SU-DHL-6 (cell line): ENCODE data around the gene STK32B.

ENCODE experiments used
- H2AFZ ChIP-seq: fragments of 200-600 bp; sonication (generic); 2 replicates; pipeline ENCODE4 v1.6.1; 2014; ENCODE audit warnings: low read depth, mild to moderate bottlenecking, moderate library complexity, mixed read lengths, antibody characterized with exemption, low read length; ENCODE audit not compliant: severe bottlenecking
- H3F3A ChIP-seq: fragments of 200-600 bp; shearing (Covaris generic); 2 replicates; pipeline ENCODE4 v1.6.0; 2016; ENCODE audit warnings: antibody characterized with exemption, mild to moderate bottlenecking; ENCODE audit not compliant: insufficient read depth
- H3K27ac ChIP-seq: fragments of 200-600 bp; sonication (generic); 2 replicates; pipeline ENCODE4 v1.5.1; 2016; ENCODE audit warnings: low read depth, mild to moderate bottlenecking, low read length, moderate library complexity, mixed read lengths
- H3K27me3 ChIP-seq: fragments of 200-600 bp; sonication (generic), shearing (Covaris generic); 2 replicates; pipeline ENCODE4 v1.6.0; 2014; ENCODE audit warnings: mild to moderate bottlenecking, low read length
- H3K36me3 ChIP-seq: fragments of 200-600 bp; sonication (generic); 2 replicates; pipeline ENCODE4 v1.6.1; 2014; ENCODE audit warnings: mild to moderate bottlenecking, low read length, mixed read lengths
- H3K4me2 ChIP-seq: fragments of 300-600, 200-600 bp; shearing (Covaris generic), sonication (generic); 2 replicates; pipeline ENCODE4 v1.6.0; 2014; ENCODE audit warnings: low read length, low read depth, mild to moderate bottlenecking; ENCODE audit not compliant: poor library complexity, severe bottlenecking
- H3K4me3 ChIP-seq: fragments of 200-600 bp; sonication (generic); 2 replicates; pipeline ENCODE4 v1.5.1; 2014; ENCODE audit warnings: antibody characterized with exemption, low read length, mild to moderate bottlenecking, mixed read lengths; ENCODE audit not compliant: insufficient read depth, poor library complexity, severe bottlenecking
- H3K79me2 ChIP-seq: fragments of 200-600 bp; sonication (generic); 2 replicates; pipeline ENCODE4 v1.6.1; 2014; ENCODE audit warnings: mild to moderate bottlenecking, low read length, moderate library complexity; ENCODE audit not compliant: insufficient read depth
- H3K9ac ChIP-seq: fragments of 200-600 bp; sonication (generic); 2 replicates; pipeline ENCODE4 v1.7.0; 2014; ENCODE audit warnings: mild to moderate bottlenecking, low read length
- H3K9me2 ChIP-seq: fragments of 200-600 bp; sonication (generic); replicated peaks from 2 replicates; pipeline ENCODE4 v1.6.1; 2014; ENCODE audit warnings: low read length; ENCODE audit not compliant: insufficient read depth
- H3K9me3 ChIP-seq: fragments of 200-600 bp; sonication (generic); 2 replicates; pipeline ENCODE4 v1.6.1; 2014; ENCODE audit warnings: low read length, mixed read lengths; ENCODE audit not compliant: insufficient read depth
- H4K20me1 ChIP-seq: fragments of 200-600 bp; sonication (generic); 2 replicates; pipeline ENCODE4 v1.6.1; 2014; ENCODE audit warnings: low read depth, mild to moderate bottlenecking, antibody characterized with exemption, low read length, moderate library complexity, mixed read lengths
- CTCF ChIP-seq: fragments of 200-600 bp; sonication (generic); IDR thresholded peaks from one replicate; pipeline ENCODE4 v1.5.1; 2017; ENCODE audit warnings: antibody characterized with exemption, mild to moderate bottlenecking, low read length, moderate library complexity; ENCODE audit not compliant: insufficient read depth, poor library complexity, severe bottlenecking
- EZH2phosphoT487 ChIP-seq: fragments of 200-600 bp; sonication (generic), shearing (Covaris generic); conservative IDR thresholded peaks from 2 replicates; pipeline ENCODE4 v1.6.1; 2018; ENCODE audit warnings: mild to moderate bottlenecking, antibody characterized with exemption, low read length, moderate library complexity, mixed read lengths

The STK32B gene

GRCh38 chr4:5192271-5192670 is 141.0 kb downstream of the STK32B start:
- H3K9me2 ChIP-seq: no peaks in the 10 kb centered on the region
- no peaks in the 10 kb centered on the region for H3K9me3 ChIP-seq
- H3K27me3 ChIP-seq: no peaks in the 10 kb centered on the region
- no peak overlapping the region for H2AFZ ChIP-seq
- H3K79me2 ChIP-seq: no peaks in the 10 kb centered on the region
- H4K20me1 ChIP-seq: no peaks in the 10 kb centered on the region
- H3F3A ChIP-seq: no peaks in the 10 kb centered on the region
- H3K36me3 ChIP-seq: no peaks in the 10 kb centered on the region
- no peak for TF ChIP-seq EZH2phosphoT487
- TF ChIP-seq CTCF: no peak
- no peak overlapping the region for H3K4me2 ChIP-seq
- no peak overlapping the region for H3K9ac ChIP-seq
- no peak overlapping the region for H3K4me3 ChIP-seq
- no peak overlapping the region for H3K27ac ChIP-seq

GRCh38 chr4:5192678-5193077 is 141.4 kb downstream of the STK32B start:
- Histone ChIP-seq H3K27ac (no peak overlapping the region), H3K4me2 (no peak overlapping the region), H3K27me3 (no peaks in the 10 kb centered on the region), H3K9me3 (no peaks in the 10 kb centered on the region), H3K9me2 (no peaks in the 10 kb centered on the region), H3K4me3 (no peak overlapping the region), H3K79me2 (no peaks in the 10 kb centered on the region), H3K36me3 (no peaks in the 10 kb centered on the region), H3K9ac (no peak overlapping the region), H3F3A (no peaks in the 10 kb centered on the region), H4K20me1 (no peaks in the 10 kb centered on the region), H2AFZ (no peak overlapping the region)
- no peak for TF ChIP-seq EZH2phosphoT487
- TF ChIP-seq CTCF: no peak

GRCh38 chr4:5198656-5199541 is 147.6 kb downstream of the STK32B start:
- no peaks in the 10 kb centered on the region for H3K9me3 ChIP-seq
- H3K27ac ChIP-seq: no peak overlapping the region
- H3K9me2 ChIP-seq: no peaks in the 10 kb centered on the region
- no peak overlapping the region for H2AFZ ChIP-seq
- TF ChIP-seq CTCF (no peak), EZH2phosphoT487 (no peak)
- no peak overlapping the region for H3K4me2 ChIP-seq
- H3F3A ChIP-seq: no peaks in the 10 kb centered on the region
- H3K4me3 ChIP-seq: no peak overlapping the region
- H3K36me3 ChIP-seq: no peaks in the 10 kb centered on the region
- H3K27me3 ChIP-seq: no peaks in the 10 kb centered on the region
- no peak overlapping the region for H3K9ac ChIP-seq
- no peaks in the 10 kb centered on the region for H3K79me2 ChIP-seq
- no peaks in the 10 kb centered on the region for H4K20me1 ChIP-seq
